ENCODE results near the gene APOBEC4. TPM values are rescaled to one million over a fixed set of nuclear protein-coding genes. Genes with fewer than 3 reads are reported as not detected.

APOBEC4 gene
- total and polyA plus RNA-seq, 9 of the 15 experiments (the other 6 are each of a cell fraction or from before 2014, with no cell fraction given), result not detected

DNA sequence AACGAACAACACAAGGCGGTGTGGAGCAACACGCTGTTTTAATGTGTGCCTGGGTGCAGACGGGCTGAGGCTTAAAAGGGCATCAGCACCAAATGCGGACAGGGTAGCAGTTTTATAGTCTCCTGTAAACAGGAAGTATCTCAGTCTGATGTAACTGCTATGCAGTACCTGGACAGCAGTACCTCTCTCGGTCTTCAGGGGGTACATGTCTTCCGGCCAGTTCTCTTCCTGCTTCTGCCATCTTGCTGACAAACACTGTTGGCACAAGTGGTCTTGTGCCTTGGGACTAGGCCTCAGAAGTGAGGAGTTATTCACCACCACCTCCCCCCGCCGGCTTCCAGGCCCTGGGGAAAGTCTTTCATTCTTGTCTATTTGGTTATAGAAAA, 49.7 kb upstream of the APOBEC4 start (continued):
- no peak for TF ChIP-seq REST (IDR thresholded peaks at IDR 0.05; ENCODE audit: borderline replicate concordance)
- no peak for TF ChIP-seq REST (CRISPR knock-in tag; IDR thresholded peaks at IDR 0.05; ENCODE audit: low read depth)
- TF ChIP-seq HDGF (IDR thresholded peaks at IDR 0.05), result no peak
- no peak for TF ChIP-seq CC2D1A (IDR thresholded peaks at IDR 0.05)
- TF ChIP-seq HOXB6 (CRISPR knock-in tag; IDR thresholded peaks at IDR 0.05; ENCODE audit: borderline replicate concordance), result no peak
- no peak for TF ChIP-seq SMAD4 (CRISPR knock-in tag; conservative IDR thresholded peaks at IDR 0.05)
- TF ChIP-seq CEBPG (CRISPR knock-in tag; IDR thresholded peaks at IDR 0.05), result no peak
- peak in 1 of 2 experiments; percentile 44; a peak in 1 of 4 replicates for TF ChIP-seq CEBPG (tag; conservative IDR thresholded peaks at IDR 0.05 in 1 of 2, IDR thresholded peaks at IDR 0.05 in 1 of 2)
- TF ChIP-seq CTBP1 (IDR thresholded peaks at IDR 0.05; ENCODE audit: borderline replicate concordance), result no peak
- no peak for TF ChIP-seq ZBTB8A (IDR thresholded peaks at IDR 0.05; ENCODE audit: partially characterized antibody)
- no peak for TF ChIP-seq ZNF224 (CRISPR knock-in tag; IDR thresholded peaks at IDR 0.05)
- no peak for TF ChIP-seq DNMT1 (IDR thresholded peaks at IDR 0.05)
- TF ChIP-seq POLR3A (IDR thresholded peaks at IDR 0.05; ENCODE audit: borderline replicate concordance, extremely low read depth, insufficient read depth, insufficient read length), result no peak
- TF ChIP-seq GABPB2 (CRISPR knock-in tag; conservative IDR thresholded peaks at IDR 0.05), result no peak
- TF ChIP-seq FOXK1 (CRISPR knock-in tag; IDR thresholded peaks at IDR 0.05; ENCODE audit: borderline replicate concordance), result no peak
- TF ChIP-seq, protein P1, sequence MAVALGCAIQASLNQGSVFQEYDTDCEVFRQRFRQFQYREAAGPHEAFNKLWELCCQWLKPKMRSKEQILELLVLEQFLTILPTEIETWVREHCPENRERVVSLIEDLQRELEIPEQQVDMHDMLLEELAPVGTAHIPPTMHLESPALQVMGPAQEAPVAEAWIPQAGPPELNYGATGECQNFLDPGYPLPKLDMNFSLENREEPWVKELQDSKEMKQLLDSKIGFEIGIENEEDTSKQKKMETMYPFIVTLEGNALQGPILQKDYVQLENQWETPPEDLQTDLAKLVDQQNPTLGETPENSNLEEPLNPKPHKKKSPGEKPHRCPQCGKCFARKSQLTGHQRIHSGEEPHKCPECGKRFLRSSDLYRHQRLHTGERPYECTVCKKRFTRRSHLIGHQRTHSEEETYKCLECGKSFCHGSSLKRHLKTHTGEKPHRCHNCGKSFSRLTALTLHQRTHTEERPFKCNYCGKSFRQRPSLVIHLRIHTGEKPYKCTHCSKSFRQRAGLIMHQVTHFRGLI (CRISPR knock-in tag; IDR thresholded peaks at IDR 0.05), result no peak
- TF ChIP-seq ZNF324 (CRISPR knock-in tag; IDR thresholded peaks at IDR 0.05), result no peak
- no peak for TF ChIP-seq RBFOX2 (IDR thresholded peaks at IDR 0.05; ENCODE audit: low read depth, low read length)
- TF ChIP-seq PHF21A (IDR thresholded peaks at IDR 0.05; ENCODE audit: borderline replicate concordance, low read depth), result no peak
- no peak for TF ChIP-seq TAF9B (IDR thresholded peaks at IDR 0.05; ENCODE audit: partially characterized antibody)
- no peak for TF ChIP-seq RBM22 (IDR thresholded peaks at IDR 0.05; ENCODE audit: low read depth, low read length, poor library complexity, severe bottlenecking)
- TF ChIP-seq MEF2D (tag; conservative IDR thresholded peaks at IDR 0.05; ENCODE audit: low read depth), result no peak
- TF ChIP-seq ZNF586 (CRISPR knock-in tag; conservative IDR thresholded peaks at IDR 0.05), result no peak
